Type B pancreatic cell (in vitro differentiated cells): ENCODE measurements around the gene SNRPF. TPM values are rescaled to one million over a fixed set of nuclear protein-coding genes. Genes with fewer than 3 reads are reported as not detected.
"Not testable (repeated sequence)": the region's sequence is repeated elsewhere in the genome, so short reads cannot be mapped to it uniquely, and the experiment has no call there.

Experiments
- DNase-seq: peaks from one replicate; pipeline ENCODE4 v3.0.0; 2021; ENCODE audit warnings: mixed read lengths; ENCODE audit not compliant: unreplicated experiment; ENCODE audit errors: extremely low spot score
- H3K27ac Mint-ChIP-seq: 2 replicates; pipeline ENCODE4 v1.8.0; 2021; ENCODE audit warnings: mild to moderate bottlenecking, mixed read lengths
- H3K27me3 Mint-ChIP-seq: 2 replicates; pipeline ENCODE4 v1.8.0; 2021; ENCODE audit warnings: mixed read lengths
- H3K36me3 Mint-ChIP-seq: 2 replicates; pipeline ENCODE4 v1.8.0; 2021; ENCODE audit warnings: mixed read lengths
- H3K4me1 Mint-ChIP-seq: one replicate; pipeline ENCODE4 v1.8.0; 2021; ENCODE audit warnings: mixed read lengths; ENCODE audit not compliant: unreplicated experiment
- H3K4me3 Mint-ChIP-seq: 2 replicates; pipeline ENCODE4 v1.8.0; 2021; ENCODE audit warnings: mild to moderate bottlenecking, mixed read lengths
- H3K9me3 Mint-ChIP-seq: 2 replicates; pipeline ENCODE4 v1.8.0; 2021; ENCODE audit warnings: mixed read lengths
- CTCF ChIP-seq: fragments of 200-600 bp; sonication (generic); conservative IDR thresholded peaks from 2 replicates; pipeline ENCODE4 v1.5.0; 2021; ENCODE audit warnings: antibody characterized with exemption, mild to moderate bottlenecking
- total RNA-seq: library from RNA; stranded (reverse); gene quantifications from 2 replicates; pipeline ENCODE4 v1.2.1, GENCODE V29; 2021; ENCODE audit warnings: low replicate concordance

The SNRPF gene
- total RNA-seq, 1 donor from 2014 or later, result 42.9 TPM

- no peak overlapping the region for H3K27ac Mint-ChIP-seq
Observed at GRCh38 chr12:95836630-95837239, 22.0 kb upstream of the SNRPF start.

GRCh38 chr12:95837240-95838038, 21.3 kb upstream of the SNRPF start:
- TF ChIP-seq CTCF, result no peak
- no peak overlapping the region for H3K4me3 Mint-ChIP-seq
- peaks cover 14% of the 10 kb centered on the region for H3K4me1 Mint-ChIP-seq
- DNase-seq, result no peak
- no peak overlapping the region for H3K27ac Mint-ChIP-seq
- no peaks in the 10 kb centered on the region for H3K9me3 Mint-ChIP-seq
- peaks cover 13% of the 10 kb centered on the region for H3K27me3 Mint-ChIP-seq
- no peaks in the 10 kb centered on the region for H3K36me3 Mint-ChIP-seq

More at GRCh38 chr12:95836630-95837239, 22.0 kb upstream of the SNRPF start:
- DNase-seq, result no peak
- TF ChIP-seq CTCF, result no peak
- Mint-ChIP-seq H3K4me1 (peaks cover 14% of the 10 kb centered on the region), H3K36me3 (no peaks in the 10 kb centered on the region), H3K4me3 (no peak overlapping the region), H3K9me3 (no peaks in the 10 kb centered on the region), H3K27me3 (peaks cover 13% of the 10 kb centered on the region)

- Mint-ChIP-seq H3K36me3 (no peaks in the 10 kb centered on the region), H3K4me3 (no peak overlapping the region), H3K27ac (no peak overlapping the region), H3K27me3 (peaks cover 13% of the 10 kb centered on the region), H3K4me1 (peaks cover 14% of the 10 kb centered on the region), H3K9me3 (no peaks in the 10 kb centered on the region)
- TF ChIP-seq CTCF, result no peak
- no peak for DNase-seq
Observed at GRCh38 chr12:95838125-95838524, 20.6 kb upstream of the SNRPF start.

- not testable (repeated sequence) for H3K4me3 Mint-ChIP-seq, H3K36me3 Mint-ChIP-seq, H3K27ac Mint-ChIP-seq, DNase-seq, H3K27me3 Mint-ChIP-seq, H3K9me3 Mint-ChIP-seq, H3K4me1 Mint-ChIP-seq
Observed at GRCh38 chr12:95842426-95842825, 16.3 kb upstream of the SNRPF start.

GRCh38 chr12:95848575-95849388, 10.0 kb upstream of the SNRPF start:
- H3K27ac Mint-ChIP-seq, result peak overlapping the region; percentile 53
- TF ChIP-seq CTCF, result peak; percentile 50
- H3K4me3 Mint-ChIP-seq, result no peak overlapping the region
- peaks cover 9% of the 10 kb centered on the region for H3K4me1 Mint-ChIP-seq
- H3K27me3 Mint-ChIP-seq, result peaks cover 5% of the 10 kb centered on the region
- H3K36me3 Mint-ChIP-seq, result no peaks in the 10 kb centered on the region
- DNase-seq, result no peak
- no peaks in the 10 kb centered on the region for H3K9me3 Mint-ChIP-seq
